A673 (cell line): ENCODE data around the gene C20orf144.

Experiments used
- CTCF ChIP-seq: fragments of 300-800, 200-600 bp; sonication (generic); conservative IDR thresholded peaks from 2 replicates; pipeline ENCODE4 v1.5.1; 2017; ENCODE audit warnings: low read depth, mild to moderate bottlenecking, antibody characterized with exemption, low read length, moderate library complexity, mixed read lengths
- EZH2 ChIP-seq: fragments of 200-600 bp; sonication (generic); IDR thresholded peaks from 2 replicates; pipeline ENCODE4 v1.6.1; 2017; ENCODE audit warnings: borderline replicate concordance, low read depth, mild to moderate bottlenecking, mixed read lengths, antibody characterized with exemption, low read length; ENCODE audit not compliant: poor library complexity, severe bottlenecking

- TF ChIP-seq CTCF, result no peak
- TF ChIP-seq EZH2, result no peak
These were observed 12.9 kb upstream of the C20orf144 start for GRCh38 chr20:33649201-33649681.
